Frontal cortex (tissue), 4 donors: ENCODE results near the gene CCNK. TPM values are rescaled to one million over a fixed set of nuclear protein-coding genes. Genes with fewer than 3 reads are reported as not detected.

Source experiments
- DNase-seq, 2 donors: peaks; one replicate each; pipeline ENCODE4 v3.0.0; 2012; ENCODE audit warnings: low spot score in 2 of 2
- FAIRE-seq: peaks from 2 replicates; lab custom pipeline; 2012; peaks lifted over from hg19 to GRCh38; lab: Jason Lieb, UNC
- total RNA-seq: library from RNA; depleted of rRNA; stranded (reverse); fragments of >200 nt; gene quantifications from one replicate; pipeline ENCODE4 v1.2.3, GENCODE V29; 2014
- donor health status: control.
- donor health status: control.
- donor health status: control.

Gene CCNK
- total RNA-seq, 1 donor from 2014 or later, result 19.2 TPM

GRCh38 chr14:99545586-99545985 lies 64.4 kb downstream of the CCNK start:
- DNase-seq (no peak), FAIRE-seq (no peak)

GRCh38 chr14:99546234-99546879 lies 65.1 kb downstream of the CCNK start:
- DNase-seq (no peak), FAIRE-seq (no peak)

GRCh38 chr14:99548255-99548654 lies 67.0 kb downstream of the CCNK start:
- FAIRE-seq (no peak), DNase-seq (no peak)

- DNase-seq, result no peak
- no peak for FAIRE-seq
These were observed 67.8 kb downstream of the CCNK start for GRCh38 chr14:99548871-99549515.

GRCh38 chr14:99549684-99550083 lies 68.5 kb downstream of the CCNK start:
- FAIRE-seq (no peak), DNase-seq (no peak)

GRCh38 chr14:99550387-99550992 lies 69.3 kb downstream of the CCNK start:
- no peak for FAIRE-seq
- no peak for DNase-seq

- no peak for FAIRE-seq
- no peak for DNase-seq
These were observed 70.1 kb downstream of the CCNK start for GRCh38 chr14:99551034-99551922.

- DNase-seq, result no peak
- FAIRE-seq, result no peak
These were observed 70.9 kb downstream of the CCNK start for GRCh38 chr14:99552021-99552553.

GRCh38 chr14:99552572-99553216 lies 71.5 kb downstream of the CCNK start:
- FAIRE-seq, result no peak
- no peak for DNase-seq

GRCh38 chr14:99554184-99554583 lies 73.0 kb downstream of the CCNK start:
- no peak for DNase-seq
- no peak for FAIRE-seq

GRCh38 chr14:99554757-99555531 lies 73.7 kb downstream of the CCNK start:
- FAIRE-seq, result no peak
- no peak for DNase-seq

- DNase-seq (no peak), FAIRE-seq (no peak)
These were observed 75.1 kb downstream of the CCNK start for GRCh38 chr14:99556134-99556791.

GRCh38 chr14:99559286-99559990 lies 78.2 kb downstream of the CCNK start:
- no peak for DNase-seq
- FAIRE-seq, result no peak

- FAIRE-seq (no peak), DNase-seq (no peak)
These were observed 79.2 kb downstream of the CCNK start for GRCh38 chr14:99560403-99560802.

GRCh38 chr14:99560922-99561683 lies 79.9 kb downstream of the CCNK start:
- DNase-seq, result no peak
- FAIRE-seq, result no peak

GRCh38 chr14:99561864-99562263 lies 80.7 kb downstream of the CCNK start:
- DNase-seq (no peak), FAIRE-seq (no peak)
